Natural killer cell treated with Interleukin-12 subunit alpha and Interleukin-12 subunit beta and Interleukin-15 and Interleukin-18, amount 100 ng/mL, for 72 hours (primary cell): Measurements from ENCODE around the gene GRIK4. TPM values are rescaled to one million over a fixed set of nuclear protein-coding genes. Genes with fewer than 3 reads are reported as not detected.
"Not testable (repeated sequence)": the region's sequence is repeated elsewhere in the genome, so short reads cannot be mapped to it uniquely, and the experiment has no call there.

ENCODE experiments used
- ATAC-seq, 2 donors: fragments of 150-1000 bp; cut with Tn5 transposase in 1 of 2; sonication (Bioruptor Pico), chemical (Tn5 transposase) in 1 of 2; 2 replicates each; pipeline ENCODE4 v1.10.0; 2021
- DNase-seq: peaks from one replicate; pipeline ENCODE4 v3.0.0; 2022; ENCODE audit warnings: low spot score
- H3K27ac Mint-ChIP-seq, 2 donors: 1 replicate in 1 of 2; 2 replicates in 1 of 2; pipeline ENCODE4 v1.8.0; 2022; ENCODE audit warnings: mixed read lengths in 2 of 2, mild to moderate bottlenecking in 1 of 2, moderate library complexity in 1 of 2
- H3K27me3 Mint-ChIP-seq, 2 donors: 1 replicate in 1 of 2; 2 replicates in 1 of 2; pipeline ENCODE4 v1.8.0; 2022; ENCODE audit warnings: mixed read lengths in 2 of 2
- H3K36me3 Mint-ChIP-seq: one replicate; pipeline ENCODE4 v1.8.0; 2022; ENCODE audit warnings: mixed read lengths
- H3K4me1 Mint-ChIP-seq, 2 donors: 1 replicate in 1 of 2; 2 replicates in 1 of 2; pipeline ENCODE4 v1.8.0; 2022; ENCODE audit warnings: low read depth in 2 of 2, mixed read lengths in 2 of 2, mild to moderate bottlenecking in 1 of 2
- H3K4me3 Mint-ChIP-seq: one replicate; pipeline ENCODE4 v1.8.0; 2022; ENCODE audit warnings: mixed read lengths
- H3K9me3 Mint-ChIP-seq: 2 replicates; pipeline ENCODE4 v1.8.0; 2022; ENCODE audit warnings: mixed read lengths
- total RNA-seq, 2 donors: library from RNA; stranded (reverse); gene quantifications; one replicate each; pipeline ENCODE4 v1.2.3, GENCODE V29; 2022

Gene GRIK4
- total RNA-seq, 2 donors from 2014 or later = 1.4 to 1.8 TPM

DNA sequence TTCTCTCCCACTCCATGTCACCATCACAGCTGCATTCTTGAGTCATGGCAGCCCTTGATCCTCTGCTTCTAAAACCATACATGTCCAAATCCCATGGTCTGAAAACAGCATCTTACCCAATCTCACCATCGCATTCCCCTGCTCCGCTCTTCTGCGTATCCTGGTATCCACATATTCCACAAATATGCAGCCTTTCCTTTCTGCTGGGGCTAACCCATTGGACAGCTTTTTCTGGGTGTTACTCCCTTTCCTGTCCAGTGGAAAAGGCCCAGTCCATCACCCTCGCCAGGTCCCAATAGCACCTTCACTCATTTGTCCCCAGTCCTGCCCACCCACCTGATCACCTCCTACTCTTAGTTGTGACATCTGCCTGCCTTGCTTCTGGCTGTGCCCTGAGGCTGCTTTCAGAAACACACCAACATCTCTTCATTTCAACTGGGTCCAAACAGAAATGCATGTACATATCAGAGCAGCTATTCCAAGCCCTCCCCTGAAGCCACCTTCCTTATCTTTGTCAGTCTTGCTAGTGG, 274.7 kb downstream of the GRIK4 start:
- Mint-ChIP-seq H3K27me3 (peaks cover 11 to 16% of the 10 kb centered on the region in 2 donors), H3K36me3 (no peaks in the 10 kb centered on the region), H3K4me3 (no peak overlapping the region), H3K4me1 (peaks cover 0 to 7% of the 10 kb centered on the region in 2 donors), H3K27ac (peak overlapping the region in 1 of 2 donors; percentile 10), H3K9me3 (no peaks in the 10 kb centered on the region)
- DNase-seq (no peak), ATAC-seq (no peak)

DNA sequence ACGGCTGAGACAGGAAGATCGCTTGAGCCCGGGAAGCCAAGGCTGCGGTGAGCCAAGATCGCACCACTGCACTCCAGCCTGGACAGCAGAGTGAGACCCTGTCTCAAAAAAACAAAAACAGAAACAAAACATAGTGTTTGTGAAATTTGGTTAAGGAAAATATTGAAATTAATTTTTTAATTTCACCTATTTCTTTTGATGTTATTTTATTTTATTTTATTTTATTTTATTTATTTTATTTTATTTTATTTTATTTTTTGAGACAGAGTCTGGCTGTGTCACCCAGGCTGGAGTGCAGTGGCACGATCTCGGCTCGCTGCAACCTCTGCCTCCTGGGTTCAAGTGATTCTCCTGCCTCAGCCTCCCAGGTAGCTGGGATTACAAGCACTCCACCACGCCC, 275.7 kb downstream of the GRIK4 start:
- not testable (repeated sequence) for H3K4me3 Mint-ChIP-seq, H3K27ac Mint-ChIP-seq, ATAC-seq, DNase-seq, H3K4me1 Mint-ChIP-seq, H3K9me3 Mint-ChIP-seq, H3K36me3 Mint-ChIP-seq
- peaks cover 11 to 16% of the 10 kb centered on the region in 2 donors for H3K27me3 Mint-ChIP-seq

DNA sequence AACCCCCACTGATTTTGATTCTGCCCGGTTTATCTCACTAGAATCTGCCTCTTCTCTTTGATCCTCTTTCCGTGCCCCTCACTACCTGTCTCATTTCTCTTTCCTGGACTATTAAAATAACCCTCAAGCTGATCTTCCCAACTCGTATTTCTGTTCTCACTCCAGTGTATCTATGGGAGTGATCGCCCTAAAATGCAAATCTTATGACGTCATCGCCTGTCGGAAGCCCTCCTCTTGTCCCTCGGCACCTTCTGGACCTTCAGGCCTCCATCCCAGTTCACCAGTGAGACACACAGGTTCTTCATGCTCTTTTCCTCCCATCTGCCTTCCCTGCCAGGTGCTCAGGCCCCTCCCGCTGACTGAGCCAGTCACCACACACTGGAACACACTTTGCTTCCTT, 277.8 kb downstream of the GRIK4 start:
- no peak overlapping the region for H3K27ac Mint-ChIP-seq
- H3K4me1 Mint-ChIP-seq = peaks cover 0 to 7% of the 10 kb centered on the region in 2 donors
- no peak for ATAC-seq
- no peaks in the 10 kb centered on the region for H3K9me3 Mint-ChIP-seq
- no peak overlapping the region for H3K4me3 Mint-ChIP-seq
- DNase-seq = peak; percentile 6
- H3K27me3 Mint-ChIP-seq = peaks cover 10 to 11% of the 10 kb centered on the region in 2 donors
- H3K36me3 Mint-ChIP-seq = no peaks in the 10 kb centered on the region

DNA sequence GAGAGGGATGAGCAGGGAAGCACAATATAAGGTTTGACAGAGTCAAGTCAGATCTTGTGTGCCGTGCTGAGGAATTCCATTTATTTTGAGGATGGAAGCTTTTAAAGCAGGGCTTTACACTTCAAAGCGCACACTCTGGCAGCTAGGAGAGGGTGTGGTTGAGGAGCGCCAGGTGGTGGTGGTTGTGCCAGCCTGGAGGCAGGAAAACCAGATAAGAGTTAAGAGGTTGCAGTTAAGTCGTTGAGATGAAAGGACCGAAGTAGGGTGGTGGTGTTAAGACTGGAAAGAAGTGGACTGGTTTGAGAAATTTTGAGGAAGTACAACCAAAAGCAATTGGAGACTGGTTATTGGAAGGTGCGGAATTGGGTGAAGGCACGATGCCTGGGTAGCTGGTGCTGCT, 280.8 kb downstream of the GRIK4 start:
- no peak overlapping the region for H3K4me3 Mint-ChIP-seq
- no peak overlapping the region for H3K27ac Mint-ChIP-seq
- H3K4me1 Mint-ChIP-seq = peaks cover 5 to 8% of the 10 kb centered on the region in 2 donors
- no peaks in the 10 kb centered on the region for H3K9me3 Mint-ChIP-seq
- ATAC-seq = no peak
- peak; percentile 28 for DNase-seq
- no peaks in the 10 kb centered on the region for H3K27me3 Mint-ChIP-seq
- H3K36me3 Mint-ChIP-seq = no peaks in the 10 kb centered on the region

DNA sequence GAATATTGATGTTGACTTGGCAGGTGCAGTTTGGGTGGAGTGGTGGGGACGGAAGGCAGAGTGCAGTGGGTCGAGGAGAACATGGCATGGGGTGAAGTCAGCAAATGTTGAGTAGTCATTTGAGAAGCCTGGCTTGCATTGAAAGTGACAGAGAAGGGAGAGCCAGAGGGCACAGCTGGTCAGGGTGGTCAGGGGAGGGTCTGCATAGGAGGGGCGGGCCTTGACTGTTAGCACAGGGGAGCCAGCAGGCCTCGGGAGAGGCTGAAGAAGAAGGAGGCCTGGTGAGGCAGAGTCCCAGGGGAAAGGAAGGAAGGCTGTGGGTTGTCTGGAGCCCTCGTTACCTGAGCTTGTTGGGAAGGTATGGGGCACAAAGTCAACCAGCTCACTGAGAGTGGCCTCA, 281.6 kb downstream of the GRIK4 start:
- no peak overlapping the region for H3K4me3 Mint-ChIP-seq
- ATAC-seq (no peak), DNase-seq (peak; percentile 56)
- no peaks in the 10 kb centered on the region for H3K36me3 Mint-ChIP-seq
- H3K4me1 Mint-ChIP-seq = peaks cover 5 to 8% of the 10 kb centered on the region in 2 donors
- no peaks in the 10 kb centered on the region for H3K27me3 Mint-ChIP-seq
- H3K27ac Mint-ChIP-seq = no peak overlapping the region
- H3K9me3 Mint-ChIP-seq = no peaks in the 10 kb centered on the region

DNA sequence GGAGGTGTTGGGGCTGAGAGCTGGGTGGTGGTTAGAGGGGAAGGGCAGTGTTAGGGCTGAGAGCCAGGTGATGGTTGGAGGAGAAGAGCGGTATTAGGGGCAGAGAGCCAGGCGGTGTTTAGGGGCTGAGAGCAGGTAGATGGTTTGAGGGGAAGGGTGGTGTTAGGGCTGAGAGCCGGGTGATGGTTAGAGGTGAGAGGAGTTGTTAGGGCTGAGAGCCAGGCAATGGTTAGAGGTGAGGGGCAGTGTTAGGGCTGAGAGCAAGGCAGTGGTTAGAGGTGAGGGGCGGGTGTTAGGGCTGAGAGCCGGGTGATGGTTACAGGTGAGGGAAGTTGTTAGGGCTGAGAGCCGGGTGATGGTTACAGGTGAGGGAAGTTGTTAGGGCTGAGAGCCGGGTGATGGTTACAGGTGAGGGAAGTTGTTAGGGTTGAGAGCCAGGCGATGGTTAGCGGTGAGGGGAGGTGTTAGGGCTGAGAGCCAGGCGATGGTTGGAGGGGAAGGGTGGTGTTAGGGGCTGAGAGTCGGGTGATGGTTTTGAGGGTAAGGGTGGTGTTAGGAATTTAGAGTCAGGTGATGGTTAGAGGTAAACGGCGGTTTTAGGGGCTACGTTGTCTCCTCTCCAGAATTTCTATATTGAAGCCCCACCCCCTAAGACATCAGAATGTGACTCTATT, 282.4 kb downstream of the GRIK4 start:
- H3K27me3 Mint-ChIP-seq = no peaks in the 10 kb centered on the region
- H3K27ac Mint-ChIP-seq = no peak overlapping the region
- ATAC-seq (peak in 1 of 2 donors; percentile 10), DNase-seq (peak; percentile 34)
- H3K9me3 Mint-ChIP-seq = no peaks in the 10 kb centered on the region
- H3K4me3 Mint-ChIP-seq = no peak overlapping the region
- H3K36me3 Mint-ChIP-seq = no peaks in the 10 kb centered on the region
- H3K4me1 Mint-ChIP-seq = peaks cover 5 to 8% of the 10 kb centered on the region in 2 donors

DNA sequence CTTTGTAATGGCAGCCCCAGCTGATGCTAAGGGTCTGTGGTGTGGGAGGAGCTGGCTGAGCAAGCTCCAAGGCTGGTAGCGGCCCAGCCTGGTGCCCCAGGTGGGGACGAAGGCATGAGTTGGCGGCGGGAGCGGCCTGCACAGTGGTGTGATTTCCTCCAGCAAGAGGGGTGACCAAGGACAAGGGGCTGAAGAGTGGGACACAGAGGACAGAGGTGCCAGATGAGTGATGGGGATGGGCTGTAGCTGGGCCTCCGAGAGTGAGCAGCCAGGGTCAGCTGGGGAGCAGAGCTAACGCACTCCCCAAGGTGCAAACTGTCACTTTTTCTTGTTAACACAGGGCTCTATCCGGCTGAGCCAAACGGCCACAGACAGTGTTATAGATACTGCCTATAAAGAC, 283.2 kb downstream of the GRIK4 start:
- no peak overlapping the region for H3K27ac Mint-ChIP-seq
- no peaks in the 10 kb centered on the region for H3K36me3 Mint-ChIP-seq
- DNase-seq (no peak), ATAC-seq (peak; percentile 56 to 68)
- peaks cover 5 to 8% of the 10 kb centered on the region in 2 donors for H3K4me1 Mint-ChIP-seq
- H3K27me3 Mint-ChIP-seq = no peaks in the 10 kb centered on the region
- no peaks in the 10 kb centered on the region for H3K9me3 Mint-ChIP-seq
- H3K4me3 Mint-ChIP-seq = no peak overlapping the region

DNA sequence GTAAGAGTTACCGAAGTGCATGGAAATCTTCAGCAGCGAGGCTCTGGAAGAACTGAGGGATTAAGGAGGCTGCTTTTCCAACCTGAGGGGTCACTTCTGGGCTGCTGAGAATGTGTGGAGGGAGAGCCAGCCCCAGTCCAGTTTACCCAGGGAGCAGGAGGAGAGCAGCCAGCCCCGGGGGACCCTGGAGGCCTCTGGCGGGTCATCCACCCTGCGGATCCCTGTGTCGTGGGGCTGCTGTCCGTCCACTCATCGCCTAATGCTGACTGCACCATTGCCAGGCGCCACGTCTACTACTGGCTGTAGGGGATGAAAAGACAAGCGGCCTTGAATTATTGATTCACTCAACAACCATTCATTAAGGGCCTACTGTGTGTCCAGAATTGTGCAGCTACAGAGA, 283.6 kb downstream of the GRIK4 start:
- no peaks in the 10 kb centered on the region for H3K36me3 Mint-ChIP-seq
- H3K27ac Mint-ChIP-seq = no peak overlapping the region
- ATAC-seq = no peak
- peak; percentile 2 for DNase-seq
- H3K4me3 Mint-ChIP-seq = no peak overlapping the region
- H3K27me3 Mint-ChIP-seq = no peaks in the 10 kb centered on the region
- H3K4me1 Mint-ChIP-seq = peaks cover 5 to 8% of the 10 kb centered on the region in 2 donors
- no peaks in the 10 kb centered on the region for H3K9me3 Mint-ChIP-seq

DNA sequence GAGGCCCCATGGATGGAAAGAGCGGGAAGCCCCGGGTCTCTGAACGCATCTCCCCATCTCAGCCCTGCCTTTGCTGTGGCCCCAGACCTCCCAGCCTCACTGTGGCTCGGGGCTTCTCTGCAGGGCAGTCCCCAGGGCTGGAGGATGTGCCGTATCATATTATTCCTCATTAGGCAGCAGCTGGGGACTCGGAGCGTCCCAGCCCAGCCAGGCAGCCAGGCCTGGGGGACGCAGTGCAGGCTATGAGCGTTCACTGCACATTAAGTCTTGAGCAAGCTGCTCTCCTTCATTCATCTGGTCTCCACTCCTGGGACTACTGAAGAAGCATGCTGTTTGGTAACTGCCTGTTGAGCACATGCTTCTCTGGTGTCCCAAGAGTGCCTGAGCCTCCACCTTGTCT, 285.6 kb downstream of the GRIK4 start:
- Mint-ChIP-seq H3K9me3 (no peaks in the 10 kb centered on the region), H3K27ac (no peak overlapping the region), H3K4me1 (peaks cover 11 to 15% of the 10 kb centered on the region in 2 donors), H3K36me3 (no peaks in the 10 kb centered on the region), H3K4me3 (no peak overlapping the region), H3K27me3 (no peaks in the 10 kb centered on the region)
- DNase-seq (no peak), ATAC-seq (no peak)

DNA sequence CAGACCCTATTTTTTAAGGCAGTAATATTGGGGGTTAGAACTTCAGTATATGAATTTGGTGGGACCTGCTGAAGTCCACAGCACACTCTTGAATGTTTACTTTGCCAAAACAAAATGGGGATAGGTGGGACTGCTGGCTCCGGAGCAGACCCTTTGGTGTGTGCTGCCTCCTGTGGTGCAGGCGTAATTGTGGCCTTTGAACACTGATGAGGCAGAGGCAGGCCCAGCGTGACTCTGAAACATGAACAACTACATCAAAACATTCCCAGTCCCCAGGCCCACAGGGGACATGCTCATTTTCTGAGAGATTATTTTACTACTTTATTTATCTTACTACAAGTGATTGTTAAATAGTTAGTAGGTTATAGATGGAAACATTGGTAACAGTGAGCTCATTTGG, 287.3 kb downstream of the GRIK4 start:
- ATAC-seq (no peak), DNase-seq (no peak)
- peaks cover 0 to 2% of the 10 kb centered on the region in 2 donors for H3K27me3 Mint-ChIP-seq
- H3K9me3 Mint-ChIP-seq = no peaks in the 10 kb centered on the region
- H3K4me1 Mint-ChIP-seq = peaks cover 16 to 23% of the 10 kb centered on the region in 2 donors
- H3K36me3 Mint-ChIP-seq = no peaks in the 10 kb centered on the region
- H3K27ac Mint-ChIP-seq = no peak overlapping the region
- H3K4me3 Mint-ChIP-seq = no peak overlapping the region

DNA sequence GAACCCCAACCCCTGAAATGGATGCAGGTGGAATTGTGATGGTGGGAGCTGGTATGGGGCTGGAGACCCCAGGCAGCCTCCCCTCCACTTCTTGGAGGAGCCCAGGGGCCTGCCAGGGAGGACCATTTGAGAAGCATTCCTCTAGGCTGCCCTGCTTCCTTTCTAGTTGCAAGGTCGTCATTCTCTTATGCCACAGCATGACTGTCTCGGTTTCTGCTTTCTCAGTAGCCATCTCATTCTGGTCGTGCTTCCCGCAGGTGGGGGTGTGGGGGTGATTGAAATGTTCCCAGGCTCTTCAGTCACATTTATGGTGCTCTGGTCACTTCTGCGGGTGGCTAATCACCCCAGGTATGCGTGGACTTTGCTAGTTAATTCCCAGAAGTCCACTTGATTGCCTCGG, 288.7 kb downstream of the GRIK4 start:
- Mint-ChIP-seq H3K27me3 (peaks cover 0 to 2% of the 10 kb centered on the region in 2 donors), H3K36me3 (no peaks in the 10 kb centered on the region), H3K27ac (no peak overlapping the region), H3K4me3 (no peak overlapping the region), H3K9me3 (no peaks in the 10 kb centered on the region), H3K4me1 (peaks cover 16 to 36% of the 10 kb centered on the region in 2 donors)
- DNase-seq = no peak
- ATAC-seq = no peak

DNA sequence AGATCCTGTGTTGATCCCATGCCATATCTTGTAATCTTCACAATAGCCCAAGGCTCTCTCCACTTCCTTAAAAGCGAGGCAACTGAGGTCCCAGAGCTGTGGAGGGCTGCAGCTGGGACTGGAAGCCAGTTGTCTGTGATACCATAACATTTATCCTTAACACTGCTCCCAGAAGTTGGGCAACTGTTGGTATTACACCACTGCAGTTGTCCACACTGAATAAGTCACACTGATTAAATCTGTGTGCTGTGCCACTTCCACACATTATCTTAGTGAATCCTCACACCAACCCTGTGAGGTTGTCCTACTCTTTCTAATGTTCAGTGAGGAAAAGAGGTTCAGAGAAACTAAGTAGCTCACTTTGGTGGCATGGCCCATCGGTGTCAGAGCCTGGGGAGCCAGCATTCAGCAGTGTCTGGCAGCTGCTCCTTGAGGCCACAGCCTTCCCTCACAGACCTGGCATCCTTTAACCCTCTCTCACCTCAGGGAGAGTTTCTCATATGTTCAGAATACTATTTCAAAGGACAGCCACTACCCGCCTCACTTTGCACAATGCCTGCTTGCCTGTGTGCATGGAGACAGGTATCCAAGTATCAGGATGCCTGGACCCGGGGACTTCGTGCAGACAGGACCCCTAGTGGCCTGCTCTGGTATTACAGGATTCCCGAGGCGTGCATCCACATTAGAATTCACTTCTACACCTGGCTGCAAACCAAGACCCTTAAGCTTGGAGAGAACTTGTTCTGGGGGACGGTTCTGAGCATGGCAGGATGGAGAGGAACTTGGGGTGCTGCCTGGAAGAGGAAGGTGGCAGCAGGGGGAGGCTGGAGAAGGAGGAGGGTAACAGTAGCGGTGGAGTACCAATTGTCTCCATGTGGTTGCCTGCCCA, 290.5 kb downstream of the GRIK4 start:
- H3K4me3 Mint-ChIP-seq = no peak overlapping the region
- H3K27ac Mint-ChIP-seq = peak overlapping the region in 1 of 2 donors; percentile 78
- H3K9me3 Mint-ChIP-seq = no peaks in the 10 kb centered on the region
- peaks cover 0 to 2% of the 10 kb centered on the region in 2 donors for H3K27me3 Mint-ChIP-seq
- H3K4me1 Mint-ChIP-seq = peaks cover 28 to 45% of the 10 kb centered on the region in 2 donors
- no peaks in the 10 kb centered on the region for H3K36me3 Mint-ChIP-seq
- DNase-seq (peak; percentile 71), ATAC-seq (no peak)

DNA sequence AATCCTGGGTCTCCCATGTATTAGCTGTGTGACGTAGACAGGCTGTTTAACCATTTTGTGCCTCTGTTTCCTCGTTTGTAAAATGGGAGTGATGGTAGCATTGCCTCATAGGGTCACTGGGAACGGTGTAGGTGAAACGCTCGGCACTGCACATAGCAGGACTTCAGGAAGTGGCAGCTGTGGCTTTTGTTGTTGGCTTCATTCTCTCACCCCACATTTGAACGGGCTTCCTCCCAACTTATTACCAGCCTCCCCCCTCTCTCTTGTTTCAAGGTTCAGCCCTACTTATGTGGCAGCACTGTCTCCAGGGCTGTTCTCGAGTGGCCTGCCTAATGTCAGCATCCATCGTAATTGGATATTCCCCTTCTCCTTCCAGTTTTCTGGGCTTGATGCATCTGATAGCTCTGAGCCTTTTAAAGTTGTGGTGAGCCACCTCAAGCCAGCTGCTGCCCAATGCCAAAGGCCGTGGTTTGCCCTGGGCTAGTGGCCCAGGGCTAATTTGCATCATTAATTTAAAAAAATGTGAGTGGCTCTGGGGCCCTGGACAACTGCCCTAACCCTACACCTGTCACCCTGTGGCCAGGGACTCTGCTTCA, 294.5 kb downstream of the GRIK4 start:
- ATAC-seq = peak; percentile 76 to 88
- peaks cover 0 to 2% of the 10 kb centered on the region in 2 donors for H3K27me3 Mint-ChIP-seq
- no peaks in the 10 kb centered on the region for H3K36me3 Mint-ChIP-seq
- DNase-seq = no peak
- no peaks in the 10 kb centered on the region for H3K9me3 Mint-ChIP-seq
- peaks cover 48 to 69% of the 10 kb centered on the region in 2 donors for H3K4me1 Mint-ChIP-seq
- peak overlapping the region; percentile 47 to 48 for H3K27ac Mint-ChIP-seq
- H3K4me3 Mint-ChIP-seq = peak overlapping the region; percentile 72
